HG03039 (cell line): ENCODE results near the gene CNTNAP5.
"Not testable (repeated sequence)": the region's sequence is repeated elsewhere in the genome, so short reads cannot be mapped to it uniquely, and the experiment has no call there.

ENCODE experiments used
- ATAC-seq: cut with Tn5 transposase; IDR thresholded peaks from one replicate; pipeline ENCODE4 v1.9.1; 2021; ENCODE audit warnings: mild to moderate bottlenecking, moderate library complexity; ENCODE audit not compliant: unreplicated experiment

Gene CNTNAP5

DNA sequence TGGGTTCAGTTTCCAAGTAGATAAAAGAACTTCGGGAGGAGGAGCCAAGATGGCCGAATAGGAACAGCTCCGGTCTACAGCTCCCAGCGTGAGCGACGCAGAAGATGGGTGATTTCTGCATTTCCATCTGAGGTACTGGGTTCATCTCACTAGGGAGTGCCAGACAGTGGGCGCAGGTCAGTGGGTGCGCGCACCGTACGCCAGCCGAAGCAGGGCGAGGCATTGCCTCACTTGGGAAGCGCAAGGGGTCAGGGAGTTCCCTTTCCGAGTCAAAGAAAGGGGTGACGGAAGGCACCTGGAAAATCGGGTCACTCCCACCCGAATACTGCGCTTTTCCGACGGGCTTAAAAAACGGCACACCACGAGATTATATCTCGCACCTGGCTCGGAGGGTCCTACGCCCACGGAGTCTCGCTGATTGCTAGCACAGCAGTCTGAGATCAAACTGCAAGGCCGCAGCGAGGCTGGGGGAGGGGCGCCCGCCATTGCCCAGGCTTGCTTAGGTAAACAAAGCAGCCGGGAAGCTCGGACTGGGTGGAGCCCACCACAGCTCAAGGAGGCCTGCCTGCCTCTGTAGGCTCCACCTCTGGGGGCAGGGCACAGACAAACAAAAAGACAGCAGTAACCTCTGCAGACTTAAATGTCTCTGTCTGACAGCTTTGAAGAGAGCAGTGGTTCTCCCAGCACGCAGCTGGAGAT, 382.9 kb downstream of the CNTNAP5 start:
- ATAC-seq: not testable (repeated sequence)

DNA sequence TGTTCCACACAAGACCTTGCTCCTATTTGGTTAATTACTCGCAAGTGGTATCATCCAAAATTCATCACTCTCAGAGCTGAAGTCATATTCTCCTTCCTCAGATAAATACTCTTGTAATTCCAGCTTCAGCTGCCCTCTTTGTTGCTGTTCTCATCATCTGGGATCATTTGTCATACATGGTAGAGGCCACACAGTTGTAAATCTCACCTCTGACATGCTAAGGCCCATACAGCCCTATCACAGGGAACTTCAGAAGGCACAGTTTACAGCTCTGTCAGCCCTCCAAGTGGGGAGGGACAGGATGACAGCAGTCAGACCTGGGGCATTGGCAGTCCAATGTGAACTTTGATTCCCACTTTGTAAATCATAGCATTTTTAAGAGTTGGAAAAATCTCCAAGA, 399.0 kb downstream of the CNTNAP5 start:
- no peak for ATAC-seq

DNA sequence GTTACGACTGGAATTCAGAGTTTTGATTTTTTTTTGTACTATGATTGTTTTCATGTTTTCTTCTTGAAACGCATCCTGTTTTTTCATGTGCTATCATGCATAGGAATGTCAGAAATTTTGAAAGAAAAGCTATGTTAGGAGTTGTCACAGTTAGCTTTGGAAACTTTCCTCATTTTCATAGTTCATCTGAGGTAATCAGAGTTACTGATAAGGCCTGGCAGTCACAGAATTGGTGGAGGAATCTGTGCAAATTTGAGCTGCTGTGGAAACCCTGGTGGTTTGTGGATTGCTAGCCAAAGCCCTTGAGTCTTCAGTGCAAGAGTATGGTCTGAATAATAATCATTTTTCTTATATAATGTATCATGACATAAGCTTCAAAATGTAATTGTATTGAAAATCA, 401.0 kb downstream of the CNTNAP5 start:
- ATAC-seq: no peak

- no peak for ATAC-seq
These were observed 401.5 kb downstream of the CNTNAP5 start for GRCh38 chr2:124426625-124427024.

GRCh38 chr2:124437811-124438210, 412.7 kb downstream of the CNTNAP5 start:
- ATAC-seq: no peak

DNA sequence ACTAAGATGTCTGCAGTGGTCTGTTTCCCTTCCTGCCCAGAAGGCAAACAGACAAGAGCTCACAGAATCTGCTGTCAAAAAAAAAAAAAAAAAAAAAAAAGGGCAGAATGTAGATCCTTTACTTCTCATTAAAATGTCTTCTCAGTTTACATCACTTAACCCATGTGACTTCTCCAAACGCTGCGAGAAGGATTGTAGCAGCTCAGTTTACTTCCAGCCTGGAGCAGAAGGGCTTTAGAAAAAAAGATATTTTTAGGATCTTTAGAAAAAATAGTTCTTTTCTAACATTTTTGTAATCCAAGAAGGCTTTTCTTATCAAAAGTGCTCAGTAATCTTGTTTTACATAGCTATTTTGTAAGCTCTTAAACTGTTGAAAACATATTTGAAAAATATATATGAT, 425.4 kb downstream of the CNTNAP5 start:
- no peak for ATAC-seq

DNA sequence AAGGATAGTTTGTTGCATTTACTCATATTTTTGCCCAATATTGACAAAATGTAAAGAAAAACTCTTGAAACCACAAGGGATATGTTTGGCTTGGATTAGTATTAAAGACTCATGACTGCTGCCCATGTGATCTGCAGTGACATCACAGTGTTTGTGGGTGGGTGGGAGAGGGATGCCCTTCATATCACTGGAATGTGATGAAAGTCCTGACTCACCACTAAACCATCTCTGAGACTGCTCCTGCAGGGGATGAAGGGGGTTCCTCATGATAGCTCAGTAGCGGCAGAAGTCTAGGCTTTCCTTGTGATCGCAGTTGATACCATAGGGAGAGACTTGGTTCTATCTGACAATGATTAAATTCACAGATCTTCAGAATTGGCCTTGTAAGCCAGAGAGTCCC, 451.2 kb downstream of the CNTNAP5 start:
- ATAC-seq: no peak

GRCh38 chr2:124478761-124479160, 453.7 kb downstream of the CNTNAP5 start:
- ATAC-seq: no peak

- ATAC-seq: no peak
These were observed 455.9 kb downstream of the CNTNAP5 start for GRCh38 chr2:124480958-124481357.

DNA sequence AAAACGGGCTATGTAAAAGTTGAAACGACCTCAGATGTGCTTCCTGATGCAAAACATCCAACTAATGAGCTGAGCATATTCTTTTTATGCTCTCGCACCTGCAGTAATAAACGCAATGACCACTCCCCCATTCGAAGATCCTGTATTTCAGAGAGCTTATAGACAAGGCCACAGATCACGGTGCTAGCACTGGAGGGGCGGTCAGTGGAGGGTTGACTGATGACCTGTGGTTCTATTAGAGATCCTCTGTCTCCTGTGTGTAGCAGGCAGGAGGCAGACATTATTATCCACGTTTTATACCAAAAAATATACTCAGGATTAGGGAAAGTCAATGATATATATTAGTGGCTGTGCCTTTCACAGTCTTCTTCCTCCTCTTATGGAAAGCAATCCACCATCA, 457.0 kb downstream of the CNTNAP5 start:
- no peak for ATAC-seq

DNA sequence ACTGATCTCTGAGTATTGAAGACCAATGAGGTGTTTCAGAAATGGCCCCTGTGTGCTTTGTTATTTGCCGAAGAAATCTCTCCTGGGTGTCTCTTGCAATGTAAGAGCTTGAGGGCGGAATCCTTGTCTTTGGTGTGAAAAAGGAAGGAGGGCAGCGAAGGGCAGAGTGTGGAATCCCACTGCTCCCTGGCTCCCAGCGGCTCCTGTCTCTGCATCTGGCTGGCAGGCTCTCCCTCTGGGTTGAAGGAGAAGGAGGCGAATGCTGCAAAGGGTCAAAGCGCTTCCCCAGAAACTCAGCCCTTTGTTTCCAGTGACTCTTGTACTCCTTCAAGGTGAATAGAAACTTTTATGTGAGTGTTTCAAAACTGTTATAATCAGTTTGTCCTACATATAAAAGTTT, 457.5 kb downstream of the CNTNAP5 start:
- no peak for ATAC-seq

GRCh38 chr2:124485659-124486058, 460.6 kb downstream of the CNTNAP5 start:
- ATAC-seq: no peak

DNA sequence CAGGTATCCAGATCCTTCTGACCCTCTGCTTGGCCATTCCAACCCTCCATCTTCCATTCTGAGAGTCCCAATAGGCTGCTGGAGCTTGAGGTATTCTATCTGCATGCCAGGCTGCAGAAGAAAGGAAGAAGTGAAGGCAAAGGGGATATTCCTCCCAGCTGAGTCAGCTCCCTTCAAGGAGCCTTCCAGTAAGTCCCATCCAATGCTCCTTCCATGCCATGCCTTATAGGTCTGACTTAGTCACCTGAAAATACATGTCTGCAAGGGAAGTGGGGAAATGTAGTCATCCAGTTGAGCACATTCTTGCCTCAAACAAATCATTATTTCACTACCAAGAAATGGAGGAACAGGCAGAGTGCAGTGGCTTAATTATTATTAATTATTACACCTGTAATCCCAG, 464.6 kb downstream of the CNTNAP5 start:
- no peak for ATAC-seq

DNA sequence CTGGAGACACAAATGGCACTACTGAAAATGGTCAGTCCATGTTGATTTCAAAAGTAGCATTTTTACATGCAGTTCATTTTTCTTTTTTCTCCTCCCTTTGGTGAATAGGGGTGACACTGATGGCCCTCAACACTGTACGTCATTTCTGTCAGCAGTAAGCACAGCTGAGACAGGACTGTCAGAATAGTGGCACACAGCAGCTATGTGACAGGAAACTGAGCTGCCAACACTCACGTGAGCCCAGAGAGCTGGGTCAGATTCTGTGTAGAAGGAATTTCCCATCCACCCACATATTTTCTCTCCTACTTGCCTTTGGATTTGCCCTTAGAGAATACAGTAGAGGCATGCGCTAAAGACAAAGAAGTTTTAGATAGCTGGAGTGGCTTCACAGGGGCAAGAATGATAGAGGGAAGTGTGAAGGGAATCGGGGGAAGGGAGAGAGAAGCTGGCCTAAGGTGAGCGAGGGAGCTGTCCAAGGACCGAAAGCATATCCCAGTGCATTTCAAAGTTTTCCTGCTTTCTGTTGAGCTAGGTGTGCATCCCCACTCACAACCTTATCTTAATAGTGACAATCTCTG, 476.6 kb downstream of the CNTNAP5 start:
- ATAC-seq: no peak

GRCh38 chr2:124514236-124514635, 489.1 kb downstream of the CNTNAP5 start:
- no peak for ATAC-seq

DNA sequence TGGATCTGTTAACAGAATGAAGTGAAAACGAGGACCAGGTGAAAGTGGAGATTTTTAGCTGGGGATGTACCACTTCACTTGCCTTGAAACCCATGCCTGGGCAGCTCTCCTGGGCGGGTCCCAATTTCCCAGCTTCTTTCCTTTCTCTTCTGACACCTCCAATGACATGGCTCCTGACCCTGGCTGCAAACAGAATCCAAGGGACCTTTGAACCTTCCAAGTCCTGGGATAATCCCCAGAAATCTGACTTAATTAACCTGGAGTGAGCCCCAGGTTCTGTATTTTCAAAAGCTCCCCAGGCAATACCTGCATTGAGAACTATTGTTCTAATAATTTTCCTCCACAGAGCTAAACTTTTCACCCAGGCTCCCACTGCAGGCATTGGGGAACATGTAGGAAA, 495.9 kb downstream of the CNTNAP5 start:
- ATAC-seq: no peak

GRCh38 chr2:124523096-124523495, 498.0 kb downstream of the CNTNAP5 start:
- no peak for ATAC-seq

DNA sequence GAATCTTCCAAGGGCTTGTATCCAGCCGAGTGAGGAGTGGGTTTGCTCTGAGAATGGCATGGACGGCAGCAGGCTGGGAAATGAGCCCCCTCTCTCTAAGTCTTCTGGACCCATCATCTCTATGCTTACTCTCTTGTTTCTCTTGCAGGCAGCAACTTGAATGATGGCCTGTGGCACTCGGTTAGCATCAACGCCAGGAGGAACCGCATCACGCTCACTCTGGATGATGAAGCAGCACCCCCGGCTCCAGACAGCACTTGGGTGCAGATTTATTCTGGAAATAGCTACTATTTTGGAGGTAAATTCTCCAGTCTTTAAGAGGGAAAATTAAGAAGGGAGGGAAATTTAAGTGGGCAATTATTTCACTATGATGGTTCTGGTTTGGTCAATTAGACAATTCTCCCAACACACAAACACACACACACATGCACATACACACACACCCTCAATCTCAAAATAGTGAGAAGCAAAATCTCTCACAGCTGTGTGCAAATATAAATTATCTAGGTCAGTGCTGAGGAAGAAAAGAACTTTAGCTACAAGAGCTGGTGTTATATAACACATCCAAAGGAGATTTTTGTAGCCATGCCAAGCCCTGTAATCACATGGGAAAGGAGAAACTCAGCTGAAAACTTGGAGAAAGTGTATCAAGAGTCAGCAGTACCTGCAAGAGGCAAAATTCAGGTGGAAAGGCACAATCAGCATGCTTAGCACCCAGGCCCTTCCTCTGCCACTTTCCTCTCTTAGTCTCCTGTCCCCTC, 499.2 kb downstream of the CNTNAP5 start:
- ATAC-seq: no peak

GRCh38 chr2:124526221-124526620, 501.1 kb downstream of the CNTNAP5 start:
- ATAC-seq: no peak

GRCh38 chr2:124530203-124530602, 505.1 kb downstream of the CNTNAP5 start:
- ATAC-seq: no peak

- no peak for ATAC-seq
These were observed 508.3 kb downstream of the CNTNAP5 start for GRCh38 chr2:124533226-124533954.

- ATAC-seq: no peak
These were observed 508.9 kb downstream of the CNTNAP5 start for GRCh38 chr2:124534028-124534427.
